ENCODE measurements around the gene POR.

The POR gene

DNA sequence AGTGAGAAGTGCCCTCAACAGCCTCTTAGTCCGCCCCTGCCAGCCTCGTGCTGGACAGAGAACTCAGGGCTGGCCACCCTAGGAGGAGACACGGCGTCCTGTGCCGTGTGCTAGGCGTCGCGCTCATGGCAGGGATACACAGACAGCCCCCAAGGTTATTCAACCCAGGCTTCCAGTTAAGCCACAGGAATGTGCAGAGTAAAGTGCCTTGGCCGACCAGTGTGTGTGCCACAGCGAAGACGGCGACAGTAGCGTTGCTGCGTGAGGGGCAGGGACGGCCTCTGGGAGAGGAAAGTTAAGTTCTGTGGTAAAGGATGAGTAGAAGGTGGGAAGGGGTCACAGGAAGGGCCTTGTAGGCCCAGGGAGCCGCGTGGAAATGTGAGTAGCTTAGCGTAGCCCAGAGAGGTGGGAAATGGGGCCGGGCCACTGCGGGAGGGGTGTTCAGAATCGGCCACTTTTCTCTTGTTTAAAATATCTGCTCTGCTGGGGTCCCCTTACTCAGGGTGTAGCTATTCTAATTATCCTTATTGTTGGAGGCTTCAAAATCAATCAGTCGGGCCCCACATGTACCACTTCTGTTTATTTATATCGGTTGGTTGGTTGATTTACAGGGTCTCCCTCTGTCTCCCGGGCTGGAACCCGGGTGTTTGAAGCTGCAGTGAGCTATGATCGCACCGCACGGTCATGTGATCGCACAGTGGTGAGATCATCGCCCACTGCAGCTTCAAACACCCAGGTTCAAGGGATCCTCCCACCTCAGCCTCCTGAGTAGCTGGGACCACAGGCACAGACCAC is 54.9 kb downstream of the POR start:
- H3K4me3 ChIP-seq (ENCODE audit: low read depth, low read length) = no peak overlapping the region
- TF ChIP-seq, protein P1, sequence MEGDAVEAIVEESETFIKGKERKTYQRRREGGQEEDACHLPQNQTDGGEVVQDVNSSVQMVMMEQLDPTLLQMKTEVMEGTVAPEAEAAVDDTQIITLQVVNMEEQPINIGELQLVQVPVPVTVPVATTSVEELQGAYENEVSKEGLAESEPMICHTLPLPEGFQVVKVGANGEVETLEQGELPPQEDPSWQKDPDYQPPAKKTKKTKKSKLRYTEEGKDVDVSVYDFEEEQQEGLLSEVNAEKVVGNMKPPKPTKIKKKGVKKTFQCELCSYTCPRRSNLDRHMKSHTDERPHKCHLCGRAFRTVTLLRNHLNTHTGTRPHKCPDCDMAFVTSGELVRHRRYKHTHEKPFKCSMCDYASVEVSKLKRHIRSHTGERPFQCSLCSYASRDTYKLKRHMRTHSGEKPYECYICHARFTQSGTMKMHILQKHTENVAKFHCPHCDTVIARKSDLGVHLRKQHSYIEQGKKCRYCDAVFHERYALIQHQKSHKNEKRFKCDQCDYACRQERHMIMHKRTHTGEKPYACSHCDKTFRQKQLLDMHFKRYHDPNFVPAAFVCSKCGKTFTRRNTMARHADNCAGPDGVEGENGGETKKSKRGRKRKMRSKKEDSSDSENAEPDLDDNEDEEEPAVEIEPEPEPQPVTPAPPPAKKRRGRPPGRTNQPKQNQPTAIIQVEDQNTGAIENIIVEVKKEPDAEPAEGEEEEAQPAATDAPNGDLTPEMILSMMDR (IDR thresholded peaks at IDR 0.05; ENCODE audit: borderline replicate concordance, insufficient read depth, low read depth, low read length) = no peak

DNA sequence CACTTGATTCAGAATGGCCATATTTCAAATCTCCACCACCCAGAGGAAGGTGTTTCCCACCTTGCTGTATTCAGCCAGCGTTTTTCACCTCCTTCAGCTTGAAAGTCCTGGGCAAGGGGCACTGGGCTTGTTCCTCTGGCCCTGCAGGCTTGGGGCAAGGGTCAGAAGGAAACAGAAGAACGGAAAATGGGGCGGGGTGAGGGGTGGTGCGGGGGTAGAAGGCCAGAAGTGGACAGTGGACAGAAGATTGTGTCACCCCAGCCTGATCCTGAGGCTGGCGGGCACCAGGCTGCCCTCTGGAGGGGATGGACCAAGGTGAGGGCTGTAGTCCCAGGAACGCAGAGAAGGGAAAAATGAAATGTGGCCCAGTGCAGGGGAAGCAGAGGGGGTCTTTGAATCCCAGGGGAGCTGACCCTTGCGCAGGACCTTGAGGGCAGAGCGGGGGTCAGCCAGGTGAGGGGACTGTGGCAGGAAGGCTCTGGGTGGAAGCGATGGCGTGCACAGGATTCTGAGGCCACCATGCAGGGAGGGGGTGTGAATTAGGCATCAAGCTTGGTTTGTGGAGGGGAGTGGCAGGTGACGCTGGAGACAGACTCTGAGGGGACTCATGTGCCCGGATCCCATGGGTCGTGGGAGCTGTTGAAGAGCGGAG is 56.5 kb downstream of the POR start:
- no peak overlapping the region for H3K4me3 ChIP-seq (ENCODE audit: low read depth, low read length)
- TF ChIP-seq, protein P1 (IDR thresholded peaks at IDR 0.05; ENCODE audit: borderline replicate concordance, insufficient read depth, low read depth, low read length) = no peak

DNA sequence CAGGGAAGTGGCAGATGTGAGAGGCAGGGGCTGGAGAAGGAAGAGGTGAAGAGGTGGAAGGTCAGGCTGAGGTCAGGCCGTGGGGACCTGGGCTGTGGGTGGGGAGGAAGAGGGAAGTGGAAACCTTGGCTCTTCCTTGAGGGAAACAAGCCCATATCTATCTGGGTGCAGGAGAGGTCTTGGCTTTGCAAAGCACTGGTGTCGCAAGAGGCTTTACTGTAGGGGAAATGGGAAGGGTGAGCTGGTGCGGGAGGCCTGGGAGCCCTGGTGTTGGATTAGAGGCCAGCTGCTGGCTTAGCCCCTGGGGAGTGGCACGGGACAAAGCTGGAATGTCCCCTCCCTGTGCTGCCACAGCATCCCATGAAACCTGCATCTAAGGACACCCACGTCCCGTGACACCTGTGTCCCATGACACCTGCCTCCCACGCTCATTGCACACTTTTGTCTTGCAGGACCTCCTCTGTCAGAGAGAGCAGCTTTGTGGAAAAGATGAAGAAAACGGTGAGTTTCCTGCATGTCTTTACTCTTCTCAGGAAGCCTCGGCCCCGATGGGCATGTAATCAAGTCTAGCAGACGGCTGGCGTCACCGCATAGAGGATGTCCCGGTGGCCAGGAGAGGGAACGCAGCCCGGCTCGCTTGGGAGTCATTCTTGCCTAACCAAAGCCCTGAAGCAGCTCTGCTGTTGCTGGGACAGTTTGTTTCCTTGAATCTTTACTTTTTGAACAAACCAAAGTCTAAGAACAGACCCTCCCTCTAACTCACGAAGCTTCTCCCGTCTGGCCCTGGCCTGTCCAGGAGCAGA is 57.2 kb downstream of the POR start:
- H3K4me3 ChIP-seq (ENCODE audit: low read depth, low read length) = no peak overlapping the region
- TF ChIP-seq, protein P1 (IDR thresholded peaks at IDR 0.05; ENCODE audit: borderline replicate concordance, insufficient read depth, low read depth, low read length) = 0 out of 2 replicates have a peak, but pooled peaks have one; percentile 20

DNA sequence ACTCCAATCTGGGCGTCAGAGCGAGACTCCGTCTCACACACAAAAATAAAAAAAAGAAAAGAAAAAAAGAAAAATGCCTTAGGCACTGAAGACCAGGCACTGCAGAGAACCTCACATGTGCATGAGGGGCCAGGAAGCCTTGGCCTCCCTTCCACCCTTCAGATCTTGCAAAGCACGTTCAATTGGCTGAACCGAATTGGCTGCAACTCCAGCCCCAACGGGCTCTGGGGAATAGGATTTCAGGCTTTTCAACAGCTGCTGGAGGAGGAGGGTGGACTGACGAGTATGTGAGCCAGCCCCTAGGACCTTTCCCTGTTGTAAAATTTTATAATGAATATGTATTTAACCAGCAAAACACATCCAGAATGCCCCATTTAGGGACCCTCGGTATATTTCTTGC is 62.8 kb downstream of the POR start:
- H3K4me3 ChIP-seq (ENCODE audit: low read depth, low read length) = no peak overlapping the region
- TF ChIP-seq, protein P1 (IDR thresholded peaks at IDR 0.05; ENCODE audit: borderline replicate concordance, insufficient read depth, low read depth, low read length) = no peak

DNA sequence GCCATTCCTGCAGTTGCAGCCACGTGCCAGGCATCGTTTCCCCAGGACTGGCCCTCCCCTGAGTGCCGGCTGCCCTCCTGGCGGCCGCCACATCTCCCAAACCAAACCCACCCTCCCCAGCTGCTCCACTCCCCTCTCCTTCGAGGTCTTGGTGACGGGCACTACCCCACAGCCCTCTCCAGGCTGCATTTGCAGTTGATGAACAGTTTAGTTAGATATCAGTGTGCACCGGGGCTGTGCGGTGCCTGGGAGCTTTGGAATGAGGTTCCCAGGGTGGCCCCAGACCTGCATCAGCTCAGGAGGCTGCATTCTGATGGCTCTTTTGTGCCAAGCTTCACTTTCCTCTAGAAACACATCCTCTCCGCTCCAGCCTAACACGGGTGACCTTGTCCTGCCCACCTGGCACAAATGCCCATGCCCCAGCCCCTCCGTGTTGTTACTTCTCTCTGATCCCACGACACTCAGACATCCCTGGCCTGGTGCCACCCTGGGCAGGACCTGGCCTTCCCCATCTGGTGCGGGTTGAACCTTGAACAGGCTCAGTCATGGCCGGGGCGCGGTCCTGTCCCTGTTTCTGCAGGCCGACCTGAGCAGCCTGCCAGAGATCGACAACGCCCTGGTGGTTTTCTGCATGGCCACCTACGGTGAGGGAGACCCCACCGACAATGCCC is 64.9 kb downstream of the POR start:
- TF ChIP-seq, protein P1 (IDR thresholded peaks at IDR 0.05; ENCODE audit: borderline replicate concordance, insufficient read depth, low read depth, low read length) = no peak
- H3K4me3 ChIP-seq (ENCODE audit: low read depth, low read length) = no peak overlapping the region

DNA sequence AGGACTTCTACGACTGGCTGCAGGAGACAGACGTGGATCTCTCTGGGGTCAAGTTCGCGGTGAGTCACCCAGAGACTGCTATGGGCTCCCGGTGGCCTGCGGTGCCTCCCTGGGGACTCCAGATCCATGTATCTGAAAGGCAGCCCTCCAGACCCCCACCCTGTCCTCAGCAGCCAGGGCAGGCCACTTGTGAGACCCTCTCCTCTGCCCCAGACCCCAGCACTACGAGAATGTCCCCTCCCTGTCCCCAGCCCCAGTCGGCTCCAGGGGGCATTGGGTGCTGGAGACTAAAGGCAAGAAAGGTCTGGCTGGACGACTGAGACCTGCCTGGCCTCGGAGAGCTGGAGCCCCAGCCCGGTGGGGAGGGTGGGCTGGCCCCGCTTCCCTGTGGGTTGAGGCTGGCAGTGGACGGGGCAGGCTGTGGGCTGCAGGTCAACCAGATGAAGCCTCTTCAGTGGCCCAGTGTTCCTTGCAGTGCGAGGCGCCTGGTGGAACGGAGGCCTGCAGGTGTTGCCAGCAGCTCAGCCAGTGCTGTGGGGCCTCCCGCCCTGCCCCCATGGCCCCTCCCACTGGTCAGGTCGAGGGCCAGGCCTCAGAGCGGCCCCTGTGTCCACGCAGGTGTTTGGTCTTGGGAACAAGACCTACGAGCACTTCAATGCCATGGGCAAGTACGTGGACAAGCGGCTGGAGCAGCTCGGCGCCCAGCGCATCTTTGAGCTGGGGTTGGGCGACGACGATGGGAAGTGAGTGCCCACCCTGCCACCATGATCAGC is 65.7 kb downstream of the POR start:
- TF ChIP-seq, protein P1 (IDR thresholded peaks at IDR 0.05; ENCODE audit: borderline replicate concordance, insufficient read depth, low read depth, low read length) = no peak
- H3K4me3 ChIP-seq (ENCODE audit: low read depth, low read length) = no peak overlapping the region
